GM23248 (cell line): ENCODE data around the gene CREB5.

Experiments used
- EZH2 ChIP-seq: fragments of 200-600 bp; sonication (generic); IDR thresholded peaks from 2 replicates; pipeline ENCODE4 v1.6.1; 2018; ENCODE audit warnings: antibody characterized with exemption, mild to moderate bottlenecking; ENCODE audit not compliant: insufficient read depth, poor library complexity, severe bottlenecking
- EZH2phosphoT487 ChIP-seq: fragments of 200-600 bp; sonication (generic); IDR thresholded peaks from 2 replicates; pipeline ENCODE4 v1.6.1; 2018; ENCODE audit warnings: antibody characterized with exemption, moderate library complexity, mild to moderate bottlenecking, low read depth; ENCODE audit not compliant: insufficient read depth

DNA sequence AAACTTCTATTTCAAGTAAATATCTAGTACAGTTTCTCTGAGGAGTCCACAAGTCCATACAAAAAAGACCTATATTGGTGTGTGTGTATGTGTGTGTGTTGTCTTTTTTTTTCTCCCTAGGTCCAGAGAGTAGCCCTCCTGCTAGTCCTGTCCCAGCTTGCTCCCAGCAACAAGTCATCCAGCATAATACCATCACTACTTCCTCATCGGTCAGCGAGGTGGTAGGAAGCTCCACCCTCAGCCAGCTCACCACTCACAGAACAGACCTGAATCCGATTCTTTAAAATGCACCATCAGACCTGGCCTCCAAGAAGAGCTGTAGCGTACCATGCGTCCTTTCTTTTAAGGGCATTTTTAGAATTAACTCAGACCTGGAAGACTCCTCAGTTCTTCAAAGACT lies 406.7 kb downstream of the CREB5 start:
- TF ChIP-seq EZH2, result no peak
- TF ChIP-seq EZH2phosphoT487, result no peak
